Measurements from ENCODE around the gene FBXO47. TPM values are rescaled to one million over a fixed set of nuclear protein-coding genes. Genes with fewer than 3 reads are reported as not detected.
A peak's percentile ranks its signal among the peaks of the same experiment; 100 is the strongest.
"Not testable (repeated sequence)": the region's sequence is repeated elsewhere in the genome, so short reads cannot be mapped to it uniquely, and the experiment has no call there.

FBXO47 gene
- total RNA-seq, 4 donors from 2014 or later = not detected

DNA sequence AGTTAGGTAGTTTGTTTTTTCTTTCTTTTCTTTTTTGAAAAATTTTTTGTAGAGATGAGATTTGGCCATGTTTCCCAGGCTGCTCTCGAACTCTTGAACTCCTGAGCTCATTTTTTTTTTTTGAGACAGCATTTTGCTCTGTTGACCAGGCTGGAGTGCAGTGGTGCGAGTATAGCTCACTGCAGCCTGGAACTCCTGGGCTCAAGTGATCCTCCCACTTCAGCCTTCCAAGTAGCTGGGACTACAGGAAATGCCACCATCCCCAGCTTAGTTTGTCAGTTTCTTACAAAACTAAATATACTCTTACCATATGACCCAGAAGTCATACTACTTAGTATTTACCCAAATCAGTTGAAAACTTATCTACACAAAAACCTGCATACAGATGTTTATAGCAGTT, 14.4 kb upstream of the FBXO47 start:
- Histone ChIP-seq H3K27me3 (no peaks in the 10 kb centered on the region), H3K27ac (peak overlapping the region in 2 of 4 donors; percentile 18 to 36), H3K36me3 (no peaks in the 10 kb centered on the region), H3K4me1 (peaks cover 0 to 9% of the 10 kb centered on the region in 2 donors), H3K4me3 (no peak overlapping the region), H3K9me3 (no peaks in the 10 kb centered on the region)
- intact Hi-C loops (cut with DNase I; ENCODE audit: low total_unique reads) = loop anchor here (10.0 kb wide), 1 partner anchor 263 kb away; no protein-coding TSS in a partner anchor
- ATAC-seq = no peak
- in situ Hi-C loops (cut with MboI; ENCODE audit: low sequenced_read_pairs in 4 of 4) = loop anchor here in 3 of 4 donors (5.0 to 25.0 kb wide), 3 partner anchors 94 to 166 kb away; no protein-coding TSS in a partner anchor
- TF ChIP-seq, protein P1, sequence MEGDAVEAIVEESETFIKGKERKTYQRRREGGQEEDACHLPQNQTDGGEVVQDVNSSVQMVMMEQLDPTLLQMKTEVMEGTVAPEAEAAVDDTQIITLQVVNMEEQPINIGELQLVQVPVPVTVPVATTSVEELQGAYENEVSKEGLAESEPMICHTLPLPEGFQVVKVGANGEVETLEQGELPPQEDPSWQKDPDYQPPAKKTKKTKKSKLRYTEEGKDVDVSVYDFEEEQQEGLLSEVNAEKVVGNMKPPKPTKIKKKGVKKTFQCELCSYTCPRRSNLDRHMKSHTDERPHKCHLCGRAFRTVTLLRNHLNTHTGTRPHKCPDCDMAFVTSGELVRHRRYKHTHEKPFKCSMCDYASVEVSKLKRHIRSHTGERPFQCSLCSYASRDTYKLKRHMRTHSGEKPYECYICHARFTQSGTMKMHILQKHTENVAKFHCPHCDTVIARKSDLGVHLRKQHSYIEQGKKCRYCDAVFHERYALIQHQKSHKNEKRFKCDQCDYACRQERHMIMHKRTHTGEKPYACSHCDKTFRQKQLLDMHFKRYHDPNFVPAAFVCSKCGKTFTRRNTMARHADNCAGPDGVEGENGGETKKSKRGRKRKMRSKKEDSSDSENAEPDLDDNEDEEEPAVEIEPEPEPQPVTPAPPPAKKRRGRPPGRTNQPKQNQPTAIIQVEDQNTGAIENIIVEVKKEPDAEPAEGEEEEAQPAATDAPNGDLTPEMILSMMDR (IDR thresholded peaks at IDR 0.05 in 4 of 5, conservative IDR thresholded peaks at IDR 0.05 in 1 of 5) = no peak
- no peak for TF ChIP-seq POLR2A (IDR thresholded peaks at IDR 0.05)
- DNase-seq = no peak

DNA sequence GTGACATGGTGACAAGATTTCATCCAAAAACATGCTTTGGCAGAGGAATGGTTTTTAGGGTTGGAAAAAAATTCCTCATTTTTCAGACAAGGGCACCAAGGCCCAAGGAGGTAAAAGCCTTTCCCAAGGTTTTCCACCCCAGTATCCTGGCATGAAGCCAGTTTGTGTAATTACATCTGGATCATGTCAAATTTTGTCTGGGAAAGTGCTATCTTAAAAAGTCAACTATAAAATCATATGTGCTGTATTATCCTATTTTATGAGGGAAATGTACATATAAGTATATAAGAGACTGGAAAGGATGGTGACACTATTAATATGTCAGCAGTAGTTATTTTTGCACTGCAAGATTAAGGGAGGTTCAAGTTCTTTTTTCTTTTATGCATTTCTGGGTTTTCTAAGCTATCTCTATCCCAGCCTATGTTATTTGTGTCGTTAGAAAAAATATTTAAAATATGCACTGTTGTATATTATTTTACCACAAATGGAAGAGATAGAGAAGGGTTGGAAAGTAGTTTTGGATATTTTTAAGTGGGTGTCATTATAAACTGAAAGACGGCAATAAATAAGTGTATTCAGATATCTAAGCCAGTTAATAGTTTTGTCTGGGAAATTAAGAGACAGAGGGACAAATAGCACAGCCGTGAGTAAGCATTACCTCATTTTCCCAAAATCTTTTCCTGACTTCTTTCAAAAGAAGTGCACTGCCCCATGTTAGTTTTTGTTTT, 13.5 kb upstream of the FBXO47 start:
- TF ChIP-seq POLR2A (IDR thresholded peaks at IDR 0.05) = no peak
- TF ChIP-seq, protein P1 (IDR thresholded peaks at IDR 0.05 in 4 of 5, conservative IDR thresholded peaks at IDR 0.05 in 1 of 5) = no peak
- intact Hi-C loops (cut with DNase I; ENCODE audit: low total_unique reads) = loop anchor here (10.0 kb wide), 1 partner anchor 264 kb away; no protein-coding TSS in a partner anchor
- ATAC-seq = no peak

DNA sequence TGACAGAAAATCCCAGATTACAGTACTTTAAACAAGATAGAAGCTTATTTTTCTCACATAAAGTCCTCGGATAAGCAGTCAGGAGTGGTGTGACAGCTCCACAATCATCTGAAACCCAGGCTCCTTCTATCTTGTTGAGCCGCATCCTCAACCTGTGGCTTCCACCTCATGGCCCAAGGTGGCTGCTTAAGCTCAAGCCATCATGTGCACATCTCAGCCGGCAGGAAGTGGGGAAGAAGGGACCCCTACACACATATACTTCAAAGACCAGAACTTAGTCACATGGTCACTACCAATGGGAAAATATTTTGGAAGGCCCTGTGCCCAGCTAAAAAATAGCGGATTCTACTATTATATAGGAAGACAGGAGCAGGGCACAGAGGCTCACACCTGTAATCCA, 11.0 kb upstream of the FBXO47 start:
- in situ Hi-C loops (cut with MboI; ENCODE audit: low sequenced_read_pairs in 4 of 4) = loop anchor here in 1 of 4 donors (25.0 kb wide), 1 partner anchor 91 kb away; no protein-coding TSS in a partner anchor
- intact Hi-C loops (cut with DNase I; ENCODE audit: low total_unique reads) = no loop called here
- TF ChIP-seq, protein P1 (IDR thresholded peaks at IDR 0.05 in 4 of 5, conservative IDR thresholded peaks at IDR 0.05 in 1 of 5) = no peak
- no peak for TF ChIP-seq POLR2A (IDR thresholded peaks at IDR 0.05)

More for the DNA sequence above, 13.5 kb upstream of the FBXO47 start:
- in situ Hi-C loops (cut with MboI; ENCODE audit: low sequenced_read_pairs in 4 of 4) = loop anchor here in 3 of 4 donors (5.0 to 25.0 kb wide), 3 partner anchors 93 to 167 kb away; no protein-coding TSS in a partner anchor
- H3K4me1 ChIP-seq = peaks cover 0 to 9% of the 10 kb centered on the region in 2 donors
- no peaks in the 10 kb centered on the region for H3K9me3 ChIP-seq
- H3K27me3 ChIP-seq = no peaks in the 10 kb centered on the region
- H3K36me3 ChIP-seq = no peaks in the 10 kb centered on the region
- no peak overlapping the region for H3K4me3 ChIP-seq
- H3K27ac ChIP-seq = peak overlapping the region in 3 of 4 donors; percentile 18 to 36 (median 18)
- no peak for DNase-seq

DNA sequence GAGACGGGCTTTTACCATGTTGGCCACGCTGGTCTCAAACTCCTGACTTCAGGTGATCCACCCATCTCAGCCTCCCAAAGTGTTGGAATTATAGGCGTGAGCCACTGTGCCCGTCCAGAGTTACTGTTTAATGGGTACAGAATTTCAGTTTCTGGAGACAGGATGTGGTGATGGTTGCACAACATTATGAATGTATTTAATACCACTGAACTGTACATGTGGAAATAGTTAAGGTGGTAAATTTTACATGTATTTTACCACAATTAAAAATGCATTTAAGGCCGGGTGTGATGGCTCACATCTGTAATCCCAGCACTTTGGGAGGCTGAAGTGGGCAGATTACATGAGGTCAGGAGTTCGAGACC, 9.0 kb upstream of the FBXO47 start:
- H3K9me3 ChIP-seq; DNase-seq; intact Hi-C loops (cut with DNase I; ENCODE audit: low total_unique reads); H3K36me3 ChIP-seq; H3K4me3 ChIP-seq; H3K27me3 ChIP-seq; H3K4me1 ChIP-seq; ATAC-seq; H3K27ac ChIP-seq: not testable (repeated sequence)
- in situ Hi-C loops (cut with MboI; ENCODE audit: low sequenced_read_pairs in 4 of 4) = loop anchor here in 1 of 4 donors (25.0 kb wide), 1 partner anchor 89 kb away; no protein-coding TSS in a partner anchor

More for the DNA sequence above, 11.0 kb upstream of the FBXO47 start:
- H3K4me1 ChIP-seq = peaks cover 0 to 9% of the 10 kb centered on the region in 2 donors
- no peak for ATAC-seq
- DNase-seq = no peak
- H3K27ac ChIP-seq = no peak overlapping the region
- no peaks in the 10 kb centered on the region for H3K36me3 ChIP-seq
- H3K27me3 ChIP-seq = no peaks in the 10 kb centered on the region
- H3K4me3 ChIP-seq = no peak overlapping the region
- no peaks in the 10 kb centered on the region for H3K9me3 ChIP-seq

DNA sequence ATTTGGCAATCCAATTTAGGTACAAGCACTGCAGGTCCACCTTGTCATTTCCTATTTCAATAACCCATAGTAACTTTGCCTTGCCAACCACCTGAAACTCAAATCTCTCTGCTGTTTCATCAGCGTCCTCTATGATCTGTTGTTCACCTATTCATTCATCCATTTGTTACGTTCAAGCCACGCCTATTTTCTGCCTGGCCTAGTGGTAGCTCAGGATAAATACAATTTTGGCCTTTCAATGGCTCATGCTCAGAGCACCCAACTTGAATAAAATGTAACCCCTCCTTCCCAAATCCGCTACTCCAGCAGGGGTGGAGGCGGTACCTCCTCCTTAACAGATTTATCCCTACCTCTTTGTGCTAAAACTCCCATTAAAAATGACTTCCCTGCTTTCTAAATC, 3.6 kb upstream of the FBXO47 start:
- ATAC-seq (no peak), DNase-seq (no peak)
- no peaks in the 10 kb centered on the region for H3K36me3 ChIP-seq
- no peaks in the 10 kb centered on the region for H3K27me3 ChIP-seq
- in situ Hi-C loops (cut with MboI; ENCODE audit: low sequenced_read_pairs in 4 of 4) (no loop called here), intact Hi-C loops (cut with DNase I; ENCODE audit: low total_unique reads) (no loop called here)
- no peaks in the 10 kb centered on the region for H3K9me3 ChIP-seq
- no peak overlapping the region for H3K27ac ChIP-seq
- no peak for TF ChIP-seq POLR2A (IDR thresholded peaks at IDR 0.05)
- TF ChIP-seq, protein P1 (IDR thresholded peaks at IDR 0.05 in 4 of 5, conservative IDR thresholded peaks at IDR 0.05 in 1 of 5) = no peak
- no peak overlapping the region for H3K4me3 ChIP-seq
- no peaks in the 10 kb centered on the region for H3K4me1 ChIP-seq
